HL-60 (cell line): ENCODE data around the gene TBX18.

ENCODE experiments used
- DNase-seq, 2 experiments: peaks; one replicate each; pipeline ENCODE4 v3.0.0-alpha.2; 2010 to 2020; ENCODE audit warnings: low read depth in 1 of 2, low spot score in 1 of 2
- H3K27ac ChIP-seq: fragments of 250-450 bp; sonication (Bioruptor Pico); replicated peaks from 2 replicates; pipeline ENCODE4 v1.5.1; 2020; ENCODE audit warnings: mild to moderate bottlenecking, moderate library complexity
- H3K27me3 ChIP-seq: fragments of 250-450 bp; sonication (Bioruptor Pico); 2 replicates; pipeline ENCODE4 v1.5.1; 2021; ENCODE audit warnings: mild to moderate bottlenecking, moderate library complexity; ENCODE audit not compliant: insufficient read depth, poor library complexity, severe bottlenecking
- H3K4me3 ChIP-seq: replicated peaks from 2 replicates; pipeline ENCODE4 v1.5.1; 2011; ENCODE audit warnings: mild to moderate bottlenecking, control low read depth, low read length; ENCODE audit not compliant: insufficient read depth
- GABPA ChIP-seq: IDR thresholded peaks from 2 replicates; pipeline ENCODE4 v1.6.1; 2012; ENCODE audit warnings: low read depth
- POLR2AphosphoS5 ChIP-seq: IDR thresholded peaks from 2 replicates; pipeline ENCODE4 v1.6.1; 2012; ENCODE audit warnings: low read depth
- SPI1 ChIP-seq: IDR thresholded peaks from 2 replicates; pipeline ENCODE4 v1.6.1; 2012; ENCODE audit warnings: low read depth, mild to moderate bottlenecking, borderline replicate concordance
- TF ChIP-seq, protein P1 (sequence below): IDR thresholded peaks from 2 replicates; pipeline ENCODE4 v1.6.1; 2012; ENCODE audit warnings: low read depth; ENCODE audit not compliant: insufficient replicate concordance
- TF ChIP-seq, protein P2 (sequence below): IDR thresholded peaks from one replicate; pipeline ENCODE4 v1.5.1; 2011; ENCODE audit warnings: low read length, control low read depth, inconsistent platforms; ENCODE audit not compliant: insufficient read depth

The TBX18 gene

DNA sequence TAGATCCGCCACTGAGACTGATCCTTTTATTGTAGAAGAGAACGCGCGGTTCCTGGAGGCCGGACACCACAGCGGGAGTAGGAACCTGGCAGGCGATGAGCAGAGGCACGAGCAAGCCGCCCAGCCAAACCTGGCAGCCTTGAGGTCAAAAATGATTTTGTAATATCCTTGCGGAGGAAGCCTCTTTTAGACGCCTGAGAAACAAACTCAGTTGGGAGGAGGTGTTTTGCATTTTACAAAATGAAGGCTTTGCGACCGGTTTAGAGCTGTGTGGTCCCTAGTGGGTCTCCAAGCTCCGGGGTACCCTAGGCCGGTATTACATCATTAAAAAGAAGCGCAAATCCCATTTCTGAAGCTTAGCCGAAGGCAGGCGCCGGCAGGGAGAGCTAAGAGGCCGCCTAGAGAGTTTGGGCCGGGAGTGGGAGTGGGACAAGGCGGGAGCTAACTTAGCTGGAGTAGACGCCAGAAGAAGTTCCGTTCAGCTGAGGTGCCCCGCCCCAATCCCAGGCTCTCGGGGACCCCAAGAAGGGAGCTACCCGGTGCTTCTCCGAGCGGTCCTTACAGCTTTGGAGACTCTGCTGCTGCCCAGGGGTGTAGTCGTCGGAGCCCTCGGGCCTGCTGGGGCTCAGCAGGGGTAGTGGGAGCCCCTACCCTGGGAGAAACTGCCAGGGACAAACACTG, 1.9 kb upstream of the TBX18 start:
- DNase-seq: no peak

DNA sequence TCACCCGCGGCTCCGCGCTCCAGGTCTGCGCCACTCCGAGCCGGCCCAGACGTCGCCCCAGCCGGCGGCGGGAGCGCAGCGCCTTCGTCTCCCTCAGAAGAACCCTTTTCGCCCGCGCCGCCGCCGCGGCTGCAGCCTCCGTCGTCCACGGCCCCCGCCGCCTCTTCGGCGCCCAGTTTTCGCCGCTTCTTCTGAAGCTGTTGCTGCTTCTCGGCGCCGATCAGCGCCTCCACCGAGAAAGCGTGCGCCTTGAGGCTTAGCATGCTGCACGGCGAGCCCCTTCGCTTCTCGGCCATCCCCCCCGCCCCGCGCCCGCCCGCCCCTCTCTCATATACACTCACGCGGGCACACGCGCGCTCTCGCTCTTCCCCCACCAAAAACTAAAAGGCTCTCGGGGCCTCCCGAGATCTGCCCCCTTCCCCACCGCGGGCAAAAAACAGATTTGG, 489 bp downstream of the TBX18 start:
- Histone ChIP-seq H3K4me3 (no peak overlapping the region), H3K27me3 (peaks cover 69% of the 10 kb centered on the region), H3K27ac (no peak overlapping the region)
- no peak for TF ChIP-seq GABPA
- no peak for TF ChIP-seq POLR2AphosphoS5
- TF ChIP-seq, protein P1, sequence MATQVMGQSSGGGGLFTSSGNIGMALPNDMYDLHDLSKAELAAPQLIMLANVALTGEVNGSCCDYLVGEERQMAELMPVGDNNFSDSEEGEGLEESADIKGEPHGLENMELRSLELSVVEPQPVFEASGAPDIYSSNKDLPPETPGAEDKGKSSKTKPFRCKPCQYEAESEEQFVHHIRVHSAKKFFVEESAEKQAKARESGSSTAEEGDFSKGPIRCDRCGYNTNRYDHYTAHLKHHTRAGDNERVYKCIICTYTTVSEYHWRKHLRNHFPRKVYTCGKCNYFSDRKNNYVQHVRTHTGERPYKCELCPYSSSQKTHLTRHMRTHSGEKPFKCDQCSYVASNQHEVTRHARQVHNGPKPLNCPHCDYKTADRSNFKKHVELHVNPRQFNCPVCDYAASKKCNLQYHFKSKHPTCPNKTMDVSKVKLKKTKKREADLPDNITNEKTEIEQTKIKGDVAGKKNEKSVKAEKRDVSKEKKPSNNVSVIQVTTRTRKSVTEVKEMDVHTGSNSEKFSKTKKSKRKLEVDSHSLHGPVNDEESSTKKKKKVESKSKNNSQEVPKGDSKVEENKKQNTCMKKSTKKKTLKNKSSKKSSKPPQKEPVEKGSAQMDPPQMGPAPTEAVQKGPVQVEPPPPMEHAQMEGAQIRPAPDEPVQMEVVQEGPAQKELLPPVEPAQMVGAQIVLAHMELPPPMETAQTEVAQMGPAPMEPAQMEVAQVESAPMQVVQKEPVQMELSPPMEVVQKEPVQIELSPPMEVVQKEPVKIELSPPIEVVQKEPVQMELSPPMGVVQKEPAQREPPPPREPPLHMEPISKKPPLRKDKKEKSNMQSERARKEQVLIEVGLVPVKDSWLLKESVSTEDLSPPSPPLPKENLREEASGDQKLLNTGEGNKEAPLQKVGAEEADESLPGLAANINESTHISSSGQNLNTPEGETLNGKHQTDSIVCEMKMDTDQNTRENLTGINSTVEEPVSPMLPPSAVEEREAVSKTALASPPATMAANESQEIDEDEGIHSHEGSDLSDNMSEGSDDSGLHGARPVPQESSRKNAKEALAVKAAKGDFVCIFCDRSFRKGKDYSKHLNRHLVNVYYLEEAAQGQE: no peak
- TF ChIP-seq, protein P2, sequence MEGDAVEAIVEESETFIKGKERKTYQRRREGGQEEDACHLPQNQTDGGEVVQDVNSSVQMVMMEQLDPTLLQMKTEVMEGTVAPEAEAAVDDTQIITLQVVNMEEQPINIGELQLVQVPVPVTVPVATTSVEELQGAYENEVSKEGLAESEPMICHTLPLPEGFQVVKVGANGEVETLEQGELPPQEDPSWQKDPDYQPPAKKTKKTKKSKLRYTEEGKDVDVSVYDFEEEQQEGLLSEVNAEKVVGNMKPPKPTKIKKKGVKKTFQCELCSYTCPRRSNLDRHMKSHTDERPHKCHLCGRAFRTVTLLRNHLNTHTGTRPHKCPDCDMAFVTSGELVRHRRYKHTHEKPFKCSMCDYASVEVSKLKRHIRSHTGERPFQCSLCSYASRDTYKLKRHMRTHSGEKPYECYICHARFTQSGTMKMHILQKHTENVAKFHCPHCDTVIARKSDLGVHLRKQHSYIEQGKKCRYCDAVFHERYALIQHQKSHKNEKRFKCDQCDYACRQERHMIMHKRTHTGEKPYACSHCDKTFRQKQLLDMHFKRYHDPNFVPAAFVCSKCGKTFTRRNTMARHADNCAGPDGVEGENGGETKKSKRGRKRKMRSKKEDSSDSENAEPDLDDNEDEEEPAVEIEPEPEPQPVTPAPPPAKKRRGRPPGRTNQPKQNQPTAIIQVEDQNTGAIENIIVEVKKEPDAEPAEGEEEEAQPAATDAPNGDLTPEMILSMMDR: no peak
- no peak for TF ChIP-seq SPI1
- no peak for DNase-seq

More for the DNA sequence above, 1.9 kb upstream of the TBX18 start:
- peaks cover 73% of the 10 kb centered on the region for H3K27me3 ChIP-seq
- TF ChIP-seq SPI1 (no peak), POLR2AphosphoS5 (no peak)
- H3K27ac ChIP-seq: no peak overlapping the region
- H3K4me3 ChIP-seq: no peak overlapping the region

DNA sequence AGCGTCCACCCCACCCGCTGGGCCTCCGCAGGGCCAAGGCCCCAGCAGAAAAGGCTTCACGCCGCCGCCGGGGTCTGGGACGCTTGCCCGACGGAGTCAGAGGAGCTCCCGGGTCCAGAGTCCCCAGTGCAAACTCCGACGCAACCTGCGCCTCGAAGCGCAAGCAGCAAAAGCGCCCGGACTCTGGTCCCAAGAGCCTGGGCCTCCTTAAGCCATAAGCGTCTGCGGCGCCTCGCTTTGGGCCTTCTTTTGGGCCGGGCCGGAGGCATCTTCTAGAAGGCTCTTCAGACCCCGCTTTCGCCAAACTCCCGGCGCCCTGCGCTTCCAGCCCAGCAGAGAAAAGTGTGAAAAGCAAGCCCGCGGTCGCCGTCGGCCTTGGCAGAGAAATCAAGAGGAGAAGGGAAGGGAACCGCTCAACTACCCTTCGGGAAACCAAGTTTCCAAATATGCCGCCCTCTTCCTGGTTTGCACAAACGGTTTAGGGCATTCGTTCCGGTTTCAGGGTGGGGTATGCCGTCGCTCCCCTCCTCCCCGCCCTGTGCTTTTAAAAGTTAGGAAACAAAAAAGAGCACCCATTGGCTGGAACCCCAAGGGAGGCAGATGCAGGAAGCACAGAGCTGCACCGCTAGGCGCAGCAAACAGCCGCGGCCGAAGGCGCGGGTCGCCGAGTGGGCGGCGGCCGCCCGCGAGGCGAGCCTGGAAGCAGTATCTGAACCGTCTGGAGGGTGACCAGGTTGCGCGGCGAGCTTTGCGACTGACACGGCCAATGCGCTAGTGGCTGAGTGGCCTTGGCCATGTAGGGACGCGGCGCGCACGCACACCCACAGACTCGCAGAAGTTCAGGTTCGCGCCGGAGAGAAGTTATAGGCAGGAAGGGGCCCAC, 1.2 kb downstream of the TBX18 start:
- TF ChIP-seq SPI1: no peak
- no peak for TF ChIP-seq POLR2AphosphoS5
- TF ChIP-seq, protein P2: no peak
- TF ChIP-seq GABPA: no peak
- TF ChIP-seq, protein P1: no peak
- Histone ChIP-seq H3K27me3 (peaks cover 63% of the 10 kb centered on the region), H3K4me3 (no peak overlapping the region), H3K27ac (no peak overlapping the region)
- DNase-seq: peak in 1 of 2 experiments; percentile 25

DNA sequence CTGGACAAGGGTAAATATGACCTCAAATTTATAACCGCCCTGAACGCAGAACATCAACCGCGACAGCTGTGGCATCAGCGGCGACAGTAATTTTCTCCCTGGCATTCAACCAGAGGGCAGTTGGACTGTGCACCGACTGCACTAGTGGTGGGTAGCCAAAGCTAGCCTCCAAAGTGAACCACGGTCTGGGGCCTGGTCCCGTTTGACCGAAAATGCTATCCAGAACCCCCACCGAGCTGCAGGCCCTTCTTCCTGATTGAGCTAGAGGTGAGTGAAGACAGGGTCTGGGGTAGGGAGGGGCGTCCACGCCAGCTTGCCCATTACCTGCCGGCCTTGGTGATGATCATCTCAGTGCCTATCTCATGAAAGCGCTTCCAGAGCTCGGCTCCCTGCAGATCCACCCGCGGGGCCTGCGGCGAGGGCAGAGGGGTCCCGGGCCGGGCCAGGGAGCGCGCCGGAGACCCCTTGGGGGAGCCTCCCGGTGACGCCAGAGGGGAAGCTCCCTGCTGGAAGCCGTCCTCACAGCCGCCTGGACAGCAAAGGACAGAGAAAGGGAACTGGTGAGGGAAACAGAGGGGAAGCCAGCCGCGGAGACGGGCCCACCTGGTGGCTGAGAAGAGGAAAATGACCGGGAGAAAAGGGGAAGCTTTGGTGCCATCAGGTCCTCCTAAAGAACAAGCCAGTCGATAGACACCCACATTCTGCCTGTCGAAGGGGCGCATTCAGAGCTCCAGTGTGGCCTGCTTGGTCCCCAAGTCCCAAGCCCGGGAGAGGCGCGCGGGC, 2.0 kb downstream of the TBX18 start:
- DNase-seq: no peak
- Histone ChIP-seq H3K4me3 (no peak overlapping the region), H3K27ac (no peak overlapping the region), H3K27me3 (peaks cover 55% of the 10 kb centered on the region)
- TF ChIP-seq SPI1: peak; percentile 16; the same call in 1 of the 2 replicates
- TF ChIP-seq, protein P1: no peak
- no peak for TF ChIP-seq GABPA
